ENCODE measurements around the gene RABGAP1L.

GRCh38 chr1:174841747-174842146 lies 682.4 kb downstream of the RABGAP1L start:
- TF ChIP-seq CTCF (IDR thresholded peaks at IDR 0.05) (no peak), EZH2 (IDR thresholded peaks at IDR 0.05) (no peak)
